ENCODE measurements around the gene TMEM108. TPM values are rescaled to one million over a fixed set of nuclear protein-coding genes. Genes with fewer than 3 reads are reported as not detected.

TMEM108 gene
- total and polyA plus RNA-seq, 8 donors: 0.37 to 2.1 (median 0.84) TPM; not detected in 2

- Histone ChIP-seq H3K27ac (no peak overlapping the region), H3K4me3 (no peak overlapping the region), H3K36me3 (no peaks in the 10 kb centered on the region), H3K4me1 (no peaks in the 10 kb centered on the region), H3K27me3 (no peaks in the 10 kb centered on the region), H3K9me3 (no peaks in the 10 kb centered on the region)
- DNase-seq: no peak
- no peak for TF ChIP-seq EP300 (IDR thresholded peaks at IDR 0.05)
- TF ChIP-seq POLR2AphosphoS5 (IDR thresholded peaks at IDR 0.05): no peak
- no peak for TF ChIP-seq CTCF (IDR thresholded peaks at IDR 0.05)
- no peak for TF ChIP-seq POLR2A (IDR thresholded peaks at IDR 0.05)
- 60 to 71% (median 65%) methylated on average over 4 of the region's 4 CpGs for WGBS, 5 donors
- intact Hi-C loops (cut with DNase I; ENCODE audit: low total_unique reads): no loop called here
Observed at GRCh38 chr3:133283958-133284807, 246.0 kb downstream of the TMEM108 start.

GRCh38 chr3:133289322-133289721 is 251.1 kb downstream of the TMEM108 start:
- DNase-seq: no peak
- Histone ChIP-seq H3K36me3 (no peaks in the 10 kb centered on the region), H3K27me3 (no peaks in the 10 kb centered on the region), H3K27ac (no peak overlapping the region), H3K4me1 (peaks cover 0 to 3% (median 0%) of the 10 kb centered on the region in 4 donors), H3K4me3 (no peak overlapping the region), H3K9me3 (no peaks in the 10 kb centered on the region)
- 89 to 93% (median 90%) methylated on average over 3 of the region's 3 CpGs for WGBS, 5 donors
- intact Hi-C loops (cut with DNase I; ENCODE audit: low total_unique reads): no loop called here
- TF ChIP-seq POLR2AphosphoS5 (IDR thresholded peaks at IDR 0.05) (no peak), EP300 (IDR thresholded peaks at IDR 0.05) (no peak), POLR2A (IDR thresholded peaks at IDR 0.05) (no peak), CTCF (IDR thresholded peaks at IDR 0.05) (no peak)

- peaks cover 0 to 3% (median 0%) of the 10 kb centered on the region in 4 donors for H3K4me1 ChIP-seq
- H3K27ac ChIP-seq: no peak overlapping the region
- no peak overlapping the region for H3K4me3 ChIP-seq
- no peaks in the 10 kb centered on the region for H3K27me3 ChIP-seq
- no peak for DNase-seq
- TF ChIP-seq POLR2A (IDR thresholded peaks at IDR 0.05) (no peak), CTCF (IDR thresholded peaks at IDR 0.05) (no peak)
- intact Hi-C loops (cut with DNase I; ENCODE audit: low total_unique reads): no loop called here
- H3K9me3 ChIP-seq: no peaks in the 10 kb centered on the region
- 36 to 57% (median 51%) methylated on average over 3 of the region's 3 CpGs for WGBS, 5 donors
- H3K36me3 ChIP-seq: no peaks in the 10 kb centered on the region
Observed at GRCh38 chr3:133292296-133292695, 254.1 kb downstream of the TMEM108 start.

- H3K36me3 ChIP-seq: no peaks in the 10 kb centered on the region
- DNase-seq: no peak
- peaks cover 0 to 3% (median 0%) of the 10 kb centered on the region in 4 donors for H3K4me1 ChIP-seq
- H3K27ac ChIP-seq: no peak overlapping the region
- no peaks in the 10 kb centered on the region for H3K9me3 ChIP-seq
- intact Hi-C loops (cut with DNase I; ENCODE audit: low total_unique reads): no loop called here
- WGBS, 5 donors: 47 to 63% (median 62%) methylated on average over 4 of the region's 4 CpGs
- H3K27me3 ChIP-seq: no peaks in the 10 kb centered on the region
- H3K4me3 ChIP-seq: no peak overlapping the region
- TF ChIP-seq POLR2AphosphoS5 (IDR thresholded peaks at IDR 0.05) (no peak), CTCF (IDR thresholded peaks at IDR 0.05) (no peak), EP300 (IDR thresholded peaks at IDR 0.05) (no peak), POLR2A (IDR thresholded peaks at IDR 0.05) (no peak)
Observed at GRCh38 chr3:133293397-133294110, 255.4 kb downstream of the TMEM108 start.
